GM12874 (cell line): ENCODE results near the gene C10orf62.

Experiments
- CTCF ChIP-seq: IDR thresholded peaks from 2 replicates; pipeline ENCODE4 v1.5.1; 2011; ENCODE audit warnings: low read depth, mild to moderate bottlenecking, control low read depth, low read length, moderate library complexity; ENCODE audit not compliant: insufficient read depth

C10orf62 gene

DNA sequence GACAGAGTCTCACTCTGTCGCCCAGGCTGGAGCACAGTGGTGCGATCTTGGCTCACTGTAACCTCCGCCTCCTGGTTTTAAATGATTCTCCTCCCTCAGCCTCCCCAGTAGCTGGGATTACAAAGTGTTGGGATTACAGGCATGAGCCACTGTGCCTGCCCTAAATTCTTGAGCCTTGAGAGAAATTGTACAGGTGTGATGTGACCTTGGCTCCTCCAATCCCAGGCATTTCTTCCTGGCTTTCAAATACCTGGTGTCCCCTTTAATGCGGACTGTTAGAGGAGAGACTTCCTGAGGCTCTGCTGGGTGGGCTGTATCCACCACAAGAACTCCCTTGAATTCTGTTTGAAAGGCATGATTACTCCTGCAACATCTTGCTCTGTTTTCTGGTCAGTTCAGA is 28.8 kb downstream of the C10orf62 start:
- no peak for TF ChIP-seq CTCF

DNA sequence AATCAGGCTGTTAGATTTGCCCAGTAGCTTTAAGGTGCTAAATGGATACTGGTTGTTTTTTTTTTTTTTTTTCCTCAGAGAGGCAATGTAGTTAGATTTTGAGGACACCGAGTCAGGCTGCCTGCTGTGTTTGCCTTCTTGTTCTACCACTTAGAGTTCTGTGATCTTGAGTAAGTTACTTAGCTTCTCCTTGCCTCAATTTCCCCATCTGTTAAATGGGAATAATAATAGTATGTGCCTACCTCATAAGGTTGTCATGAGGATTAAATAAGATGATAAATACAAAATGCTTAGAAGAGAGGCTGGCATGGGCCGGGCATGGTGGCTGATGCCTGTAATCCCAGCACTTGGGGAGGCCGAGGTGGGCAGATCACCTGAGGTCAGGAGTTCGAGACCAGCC is 29.2 kb downstream of the C10orf62 start:
- no peak for TF ChIP-seq CTCF

- no peak for TF ChIP-seq CTCF
Observed at GRCh38 chr10:97623277-97623676, 33.8 kb downstream of the C10orf62 start.

GRCh38 chr10:97627731-97628130 is 38.2 kb downstream of the C10orf62 start:
- no peak for TF ChIP-seq CTCF

GRCh38 chr10:97628228-97628627 is 38.7 kb downstream of the C10orf62 start:
- TF ChIP-seq CTCF: no peak

GRCh38 chr10:97629289-97629688 is 39.8 kb downstream of the C10orf62 start:
- TF ChIP-seq CTCF: no peak

DNA sequence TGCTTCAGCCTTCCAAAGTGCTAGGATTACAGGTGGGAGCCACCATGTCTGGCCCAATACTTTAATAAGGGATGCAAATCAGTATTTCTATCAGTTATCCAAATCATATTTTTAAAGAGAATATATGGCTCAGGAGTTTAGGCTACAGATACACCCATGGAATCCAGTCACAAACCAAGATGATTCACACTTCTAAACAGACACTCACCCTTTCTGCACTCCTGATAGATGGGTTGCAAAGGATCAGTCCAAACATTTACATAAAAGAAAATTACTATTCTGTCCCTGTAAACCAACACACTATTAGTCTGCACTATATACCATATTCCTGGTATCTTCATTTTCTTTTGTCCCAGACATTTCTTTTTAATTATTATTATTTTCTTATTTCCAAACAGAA is 41.6 kb downstream of the C10orf62 start:
- TF ChIP-seq CTCF: no peak
